AG20443 (cell line): ENCODE measurements around the gene SLC16A8.
"Not testable (repeated sequence)": the region's sequence is repeated elsewhere in the genome, so short reads cannot be mapped to it uniquely, and the experiment has no call there.

Experiments used
- DNase-seq: peaks from one replicate; pipeline ENCODE4 v3.0.0; 2012; ENCODE audit warnings: low spot score, mixed read lengths

The SLC16A8 gene

DNA sequence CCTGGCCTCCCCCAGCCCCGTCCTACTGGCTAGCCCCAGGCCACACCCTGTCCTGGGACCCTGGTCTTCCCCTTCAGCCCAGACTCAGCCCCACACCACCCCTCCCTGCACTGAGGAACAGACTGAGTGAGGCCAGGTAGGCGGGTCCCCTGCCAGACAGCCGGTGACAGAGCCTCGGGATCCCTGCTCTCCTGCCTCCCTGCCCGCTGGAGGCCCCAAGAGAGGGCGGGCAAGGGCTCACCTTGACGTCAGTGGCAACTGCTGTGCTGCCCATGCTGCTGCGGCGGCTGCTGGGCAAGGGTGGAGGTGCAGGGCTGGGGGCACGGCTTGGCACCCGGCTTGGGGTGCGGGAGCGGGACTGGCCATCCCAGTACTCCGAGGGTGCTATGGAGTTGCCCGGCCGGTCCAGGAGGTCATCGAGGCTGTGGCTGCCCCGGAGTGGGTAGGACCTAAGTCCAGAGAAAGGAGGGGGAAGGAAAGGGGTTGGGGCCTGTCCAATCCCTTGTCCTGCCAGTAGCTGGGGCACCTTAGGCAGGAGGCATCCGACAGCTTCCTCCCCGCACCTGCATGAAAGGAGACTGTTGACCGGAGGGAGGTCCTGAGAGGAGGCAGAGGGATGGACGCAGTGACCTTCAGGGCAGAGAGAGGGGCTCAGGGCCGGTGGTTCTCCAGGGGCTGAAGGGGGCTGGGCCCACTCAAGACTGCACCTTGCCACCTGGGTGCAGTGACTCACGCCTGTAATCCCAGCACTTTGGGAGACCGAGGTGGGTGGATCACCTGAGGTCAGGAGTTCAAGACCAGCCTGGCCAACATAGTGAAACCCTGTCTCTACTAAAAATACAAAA lies 2.2 kb upstream of the SLC16A8 start:
- DNase-seq: no peak

DNA sequence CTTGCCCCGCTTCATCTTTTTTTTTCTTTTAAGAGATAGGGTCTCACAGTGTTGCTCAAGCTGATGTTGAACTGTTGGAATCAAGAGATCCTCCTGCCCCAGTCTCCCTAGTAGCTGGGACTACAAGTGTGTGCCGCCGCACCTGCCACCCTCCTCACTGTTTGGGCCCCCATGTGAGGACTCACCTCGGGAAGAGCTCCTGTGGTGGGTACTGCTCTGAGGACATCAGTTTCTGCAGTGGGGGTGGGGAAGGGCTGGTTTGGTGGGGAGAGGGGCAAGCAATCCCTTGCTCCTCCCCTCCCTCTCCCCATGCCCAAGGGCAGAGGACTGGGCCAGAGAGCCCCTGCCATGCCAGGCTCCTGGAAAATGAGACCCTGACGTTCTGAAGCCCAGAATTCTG lies 1.5 kb upstream of the SLC16A8 start:
- no peak for DNase-seq

DNA sequence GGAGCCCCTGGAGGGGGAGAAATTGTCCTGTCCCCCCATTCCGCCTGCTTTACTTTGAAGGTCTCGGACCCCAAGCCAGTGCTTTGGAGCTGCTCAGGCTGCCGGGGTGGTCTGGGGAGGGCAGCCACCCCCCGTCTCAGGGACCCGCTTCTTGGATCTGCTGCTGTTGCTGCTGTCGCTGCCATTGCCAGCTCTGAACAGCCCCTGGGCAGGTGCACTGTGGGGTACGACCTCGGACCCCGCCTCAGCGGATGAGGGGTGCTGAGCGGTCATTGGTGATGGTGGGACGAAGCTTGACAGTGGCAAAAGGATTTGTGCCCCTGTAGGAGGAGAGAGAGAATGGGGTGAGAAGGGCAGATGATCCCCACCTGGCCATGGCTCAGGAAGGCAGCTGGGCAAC lies 1.1 kb upstream of the SLC16A8 start:
- no peak for DNase-seq

DNA sequence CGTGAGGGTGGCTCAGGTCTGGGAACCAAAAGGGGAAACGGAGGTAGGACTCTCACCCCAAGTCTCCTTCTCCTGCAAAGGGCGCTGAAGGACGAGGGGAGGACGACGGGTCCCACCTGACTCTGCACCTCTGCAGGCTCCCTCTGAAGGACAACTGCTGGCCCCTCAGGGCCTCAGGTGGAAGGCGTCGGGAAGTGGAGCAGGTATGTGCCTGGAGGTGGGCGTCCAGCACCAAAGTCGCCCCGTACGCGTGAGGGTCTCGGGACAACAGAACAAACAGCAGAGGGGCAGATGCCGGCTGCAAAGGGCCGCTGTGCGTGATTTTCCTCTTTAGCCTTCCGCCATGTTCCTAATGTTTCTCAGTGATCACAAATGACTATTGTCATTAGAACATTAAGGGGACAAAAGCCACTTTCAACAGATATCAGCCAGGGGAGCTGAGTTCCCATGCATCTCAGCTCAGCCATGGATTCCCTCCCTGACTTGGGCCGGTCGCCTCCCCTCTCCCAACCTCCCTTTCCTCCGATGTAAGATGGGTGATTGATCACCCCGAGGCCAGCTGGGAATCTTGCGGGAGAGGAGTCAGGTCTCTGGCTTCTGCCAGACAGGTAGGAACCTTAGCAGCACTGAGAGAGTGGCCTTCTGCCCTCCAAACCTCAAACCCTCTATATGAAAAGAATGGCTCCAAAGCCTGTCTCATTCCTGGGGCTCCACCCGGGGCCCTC lies 836 bp downstream of the SLC16A8 start:
- no peak for DNase-seq

DNA sequence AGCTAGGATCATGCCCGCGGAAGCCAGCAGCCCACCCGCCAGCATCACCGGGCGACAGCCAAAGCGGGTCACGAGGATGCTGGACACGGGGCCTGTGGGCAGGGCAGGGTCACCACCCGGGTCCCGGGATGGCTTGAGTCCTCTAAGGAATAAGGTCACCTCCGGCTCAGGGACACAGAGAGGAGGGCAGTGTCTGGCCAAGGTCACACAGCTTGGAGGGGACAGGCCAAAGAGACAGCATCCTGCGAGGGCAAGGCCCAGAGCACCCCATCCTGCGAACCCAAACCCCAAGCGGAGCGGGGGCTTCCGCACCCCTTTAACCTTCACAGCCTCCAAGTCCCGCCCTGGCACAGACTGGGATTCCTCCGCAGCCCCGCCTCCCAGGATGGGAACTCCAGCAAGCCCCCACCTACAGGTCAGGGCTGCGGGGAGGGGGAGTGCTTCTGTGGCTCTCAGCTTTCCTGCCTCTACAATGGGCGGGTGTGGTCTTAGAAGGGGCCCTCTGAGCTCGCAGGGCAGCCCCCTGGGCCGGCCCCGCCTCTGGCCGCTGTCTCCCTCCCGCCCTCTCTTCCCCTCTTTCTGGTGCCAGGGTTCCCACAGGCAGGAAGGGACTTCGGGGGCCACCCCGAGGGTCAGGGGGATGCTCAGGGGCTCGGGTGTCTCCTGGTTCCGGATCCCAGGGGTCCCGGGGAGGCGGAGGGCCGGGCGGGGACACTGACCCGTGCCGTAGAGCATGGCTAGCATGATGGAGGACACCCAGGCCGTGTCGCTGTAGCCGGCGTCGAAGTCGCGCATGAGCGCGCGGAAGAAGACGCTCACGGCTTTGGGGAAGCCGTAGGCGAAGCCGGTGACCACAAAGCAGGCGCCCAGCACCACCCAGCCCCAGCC lies 1.8 kb downstream of the SLC16A8 start:
- no peak for DNase-seq

DNA sequence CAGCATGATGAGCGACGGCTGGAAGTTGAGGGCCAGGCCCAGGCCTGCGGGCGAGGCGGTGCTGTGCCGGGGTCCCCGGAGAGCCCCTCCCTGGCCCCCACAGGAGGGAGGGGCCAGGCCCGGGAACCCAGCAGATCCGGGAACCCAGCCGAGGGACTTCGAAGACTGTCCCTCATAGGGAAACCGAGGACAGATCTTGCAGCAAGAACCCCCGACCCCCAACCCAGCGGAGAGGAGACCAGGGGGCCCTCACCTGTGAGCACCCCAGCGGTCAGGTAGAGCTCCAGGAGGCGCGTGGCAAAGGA lies 2.4 kb downstream of the SLC16A8 start:
- DNase-seq: no peak

DNA sequence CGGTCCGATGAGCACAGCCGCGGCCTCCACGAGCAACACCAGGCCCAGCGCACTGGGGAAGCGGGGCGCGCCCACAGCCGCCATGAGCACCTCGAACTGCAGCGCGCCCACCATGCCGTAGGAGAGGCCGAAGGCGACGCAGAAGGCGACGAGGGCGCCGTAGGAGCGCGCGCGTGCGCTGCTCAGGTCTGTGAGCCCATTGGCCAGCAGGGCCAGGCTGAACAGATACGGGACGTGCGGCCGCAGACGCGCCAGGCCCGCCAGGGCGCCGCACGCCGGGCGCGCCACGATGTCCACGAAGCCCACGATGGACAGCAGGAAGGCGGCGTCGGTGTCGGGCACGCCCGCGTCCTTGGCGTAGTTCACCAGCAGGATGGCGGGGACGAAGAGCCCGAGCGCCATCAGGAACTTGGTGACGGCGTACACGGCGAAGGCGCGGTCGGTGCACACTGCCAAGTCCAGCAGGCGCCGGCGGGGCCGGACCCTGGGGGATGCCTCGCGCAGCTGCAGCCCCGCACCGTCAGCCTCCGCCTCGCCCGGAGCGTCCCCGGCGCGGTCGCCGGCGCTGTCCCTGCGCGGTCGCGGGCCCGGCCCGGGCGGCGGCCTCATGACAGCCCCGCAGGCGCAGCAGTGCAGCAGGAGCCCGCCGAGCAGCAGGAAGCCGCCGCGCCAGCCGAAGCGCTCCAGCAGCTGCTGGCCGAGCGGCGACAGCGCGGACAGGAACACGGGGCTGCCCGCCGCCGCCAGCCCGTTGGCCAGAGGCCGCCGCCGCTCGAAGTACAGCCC lies 2.9 kb downstream of the SLC16A8 start:
- peak; percentile 64 for DNase-seq

DNA sequence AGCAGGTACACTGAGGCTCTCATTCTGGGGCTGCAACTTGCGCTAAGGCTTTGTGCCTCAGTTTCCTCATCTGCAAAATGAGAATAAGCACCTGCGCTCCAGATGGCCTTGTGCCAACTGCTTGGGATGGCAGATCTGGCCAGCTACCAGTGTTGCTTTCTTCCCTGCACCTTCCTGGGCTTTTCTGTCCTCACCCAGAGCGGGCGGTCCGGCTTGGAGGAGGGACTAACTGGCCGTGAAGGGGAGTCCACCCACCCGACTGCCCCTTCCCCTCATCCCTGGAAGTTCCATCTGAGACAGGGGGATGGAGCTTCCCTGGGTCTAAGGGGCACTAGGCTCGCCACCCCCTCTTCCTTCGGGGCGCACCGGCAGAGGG lies 3.5 kb downstream of the SLC16A8 start:
- DNase-seq: no peak

DNA sequence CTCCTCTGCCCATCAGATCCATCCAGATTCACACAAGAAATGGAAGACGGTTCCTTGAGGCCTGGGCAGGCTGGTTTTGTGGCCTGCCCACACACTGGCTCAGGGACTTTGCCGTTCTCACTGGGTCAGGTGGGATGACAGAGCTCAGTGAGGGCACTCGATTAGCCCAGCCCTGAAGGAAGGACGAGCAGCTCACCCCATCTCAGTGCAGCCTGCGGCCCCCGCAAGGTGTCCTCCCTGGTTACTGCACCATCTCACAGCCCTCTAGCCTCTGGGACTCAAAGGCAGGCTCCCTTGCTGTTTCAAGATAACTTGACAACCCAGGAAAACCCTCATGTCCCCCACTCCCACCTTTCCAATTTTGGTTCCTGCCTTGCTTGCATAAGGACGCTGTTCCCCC lies 4.2 kb downstream of the SLC16A8 start:
- DNase-seq: no peak

DNA sequence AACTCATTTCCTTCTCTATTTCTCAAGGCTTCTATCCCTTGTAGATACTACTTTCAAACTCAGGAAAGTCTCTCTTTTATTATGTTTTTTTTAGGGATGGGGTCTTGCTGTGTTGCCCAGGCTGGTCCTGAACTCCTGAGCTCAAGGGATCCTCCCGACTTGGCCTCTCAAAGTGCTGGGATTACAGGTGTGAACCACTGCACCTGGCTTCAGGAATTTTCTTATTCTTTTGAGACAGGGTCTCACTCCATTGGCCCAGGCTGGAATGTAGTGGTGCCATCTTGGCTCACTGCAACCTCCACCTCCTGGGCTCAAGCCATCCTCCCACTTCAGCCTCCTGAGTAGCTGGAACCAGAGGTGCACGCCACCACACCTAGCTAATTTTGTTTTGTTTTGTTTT lies 4.8 kb downstream of the SLC16A8 start:
- DNase-seq: not testable (repeated sequence)

DNA sequence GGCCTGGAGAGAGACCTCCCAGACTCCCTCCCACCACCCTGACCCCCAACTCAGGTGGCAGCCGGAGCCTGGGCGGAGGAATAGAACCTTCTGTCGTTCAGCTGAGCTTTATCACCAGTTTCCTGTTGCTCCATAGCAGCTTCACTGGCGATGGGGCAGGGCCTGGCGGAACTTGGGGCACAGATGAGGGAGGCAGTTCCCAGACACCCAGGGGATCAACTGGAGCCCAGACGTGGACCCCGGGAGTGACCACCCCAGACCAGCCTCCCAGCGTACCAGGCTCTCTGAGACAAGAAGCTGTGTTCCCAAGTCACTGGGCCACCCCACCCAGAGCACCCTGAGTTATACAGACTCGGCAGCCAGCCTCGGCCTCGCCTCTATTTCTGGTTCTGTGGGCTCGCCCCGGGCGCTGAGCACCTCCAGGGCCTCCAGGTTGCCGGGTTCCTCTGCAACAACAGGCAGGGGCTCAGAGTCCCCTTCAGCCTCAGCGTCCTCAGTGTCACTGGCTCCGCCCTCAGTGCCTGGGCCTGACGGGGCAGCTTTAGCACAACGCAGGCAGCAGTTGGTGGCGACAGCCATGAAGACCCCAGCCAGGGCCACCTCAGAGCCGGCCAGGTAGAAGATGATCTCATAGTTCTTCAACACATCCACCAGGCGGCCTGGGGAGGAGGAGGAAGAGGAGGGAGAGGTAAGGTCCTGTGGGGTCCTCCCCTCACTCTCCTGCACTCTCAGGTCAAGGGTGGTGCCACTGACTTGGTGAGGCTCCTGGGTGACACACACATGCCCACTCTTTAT lies 5.7 kb downstream of the SLC16A8 start:
- no peak for DNase-seq

DNA sequence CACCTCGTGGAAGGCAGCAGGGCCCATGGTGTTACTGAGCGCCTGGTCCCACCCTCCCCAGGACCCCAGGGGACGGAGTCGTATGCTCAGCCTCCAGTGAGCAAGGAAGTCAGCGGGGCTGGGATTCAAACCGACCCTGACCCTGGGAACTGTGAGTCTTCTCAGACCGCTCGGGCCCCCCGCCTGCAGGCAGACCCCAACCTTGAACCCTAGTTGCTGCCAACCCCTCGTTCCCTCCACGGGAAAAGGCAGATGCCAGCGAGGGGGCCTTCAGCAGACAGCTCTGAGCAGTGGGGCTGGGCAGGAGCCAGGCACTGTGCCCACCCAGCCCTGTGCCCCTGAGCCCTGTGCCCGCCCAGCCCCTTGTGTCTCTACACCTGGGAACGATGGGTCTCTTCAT lies 6.4 kb downstream of the SLC16A8 start:
- no peak for DNase-seq

DNA sequence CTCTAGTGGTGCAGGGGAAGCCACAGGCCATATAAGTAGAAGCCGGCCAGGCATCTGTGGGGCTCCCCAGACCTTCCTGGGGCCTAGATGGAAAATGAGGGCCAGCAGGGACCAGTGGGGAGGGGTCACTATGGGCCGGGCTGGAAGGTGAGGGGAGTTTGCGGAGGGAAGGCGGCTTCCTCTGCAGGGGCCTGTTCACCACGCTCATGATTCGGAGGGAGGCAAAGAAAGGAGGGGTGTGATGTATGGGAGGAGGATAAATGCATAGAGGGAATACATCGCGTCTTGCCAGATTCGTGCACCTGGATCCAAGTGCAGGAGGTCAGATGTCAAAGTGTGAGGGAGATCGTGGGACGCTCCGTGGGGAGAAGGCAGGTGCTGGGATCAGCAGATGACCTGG lies 6.9 kb downstream of the SLC16A8 start:
- DNase-seq: no peak

DNA sequence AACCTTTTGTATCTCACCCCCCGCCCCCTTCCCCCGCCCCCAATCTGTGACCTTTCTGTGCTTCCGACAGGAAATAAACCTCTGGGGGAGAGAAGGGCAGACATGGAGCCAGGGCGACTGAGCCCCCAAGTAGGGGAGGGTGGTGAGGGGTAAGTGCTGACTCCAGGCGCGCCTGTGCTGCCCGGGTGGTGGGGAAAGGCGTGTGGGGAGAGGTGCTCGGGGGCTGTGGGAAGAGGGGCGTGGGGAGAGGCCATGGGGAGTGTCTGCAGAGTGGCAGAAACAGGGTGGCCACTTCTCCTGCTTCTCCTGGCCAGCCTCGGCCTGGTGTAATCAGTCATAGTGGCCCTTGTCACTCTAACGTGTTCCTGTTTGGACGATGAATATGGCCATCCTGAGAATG lies 8.0 kb downstream of the SLC16A8 start:
- no peak for DNase-seq

DNA sequence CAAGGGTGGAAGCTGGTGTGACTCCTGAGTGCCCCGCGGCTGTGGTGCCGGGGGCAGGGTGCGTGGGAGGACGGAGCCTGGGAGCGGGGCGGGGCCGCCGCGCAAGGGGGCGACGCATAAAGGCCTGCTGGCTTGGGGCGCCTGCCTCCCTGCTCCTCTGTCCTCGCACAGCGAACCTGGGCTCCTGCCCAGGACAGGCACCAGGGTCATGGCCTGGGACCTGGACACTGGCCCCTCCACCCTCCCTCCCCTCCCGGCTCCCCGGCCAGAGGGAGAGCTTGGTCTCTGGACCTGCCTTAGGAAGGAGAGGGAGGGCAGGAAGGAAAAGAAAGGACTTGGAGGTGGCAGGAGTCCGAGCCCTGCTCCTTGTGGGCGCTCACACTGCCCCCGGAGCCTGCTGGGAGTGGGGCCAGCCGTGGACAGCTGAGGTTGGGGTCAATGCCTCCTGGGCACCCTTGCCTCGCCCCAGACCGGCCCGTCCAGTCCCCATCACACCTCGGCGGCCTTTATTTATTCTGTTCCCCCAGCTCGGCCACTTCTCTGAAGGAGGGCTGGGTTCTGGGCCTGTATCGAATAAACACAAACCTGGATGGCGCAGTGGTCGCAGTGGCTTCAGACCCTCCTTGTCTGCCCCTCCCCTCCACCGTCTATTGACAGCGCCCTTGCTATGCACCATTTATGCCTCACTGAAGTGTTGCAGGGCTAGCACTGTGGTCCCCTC lies 8.7 kb downstream of the SLC16A8 start:
- no peak for DNase-seq

DNA sequence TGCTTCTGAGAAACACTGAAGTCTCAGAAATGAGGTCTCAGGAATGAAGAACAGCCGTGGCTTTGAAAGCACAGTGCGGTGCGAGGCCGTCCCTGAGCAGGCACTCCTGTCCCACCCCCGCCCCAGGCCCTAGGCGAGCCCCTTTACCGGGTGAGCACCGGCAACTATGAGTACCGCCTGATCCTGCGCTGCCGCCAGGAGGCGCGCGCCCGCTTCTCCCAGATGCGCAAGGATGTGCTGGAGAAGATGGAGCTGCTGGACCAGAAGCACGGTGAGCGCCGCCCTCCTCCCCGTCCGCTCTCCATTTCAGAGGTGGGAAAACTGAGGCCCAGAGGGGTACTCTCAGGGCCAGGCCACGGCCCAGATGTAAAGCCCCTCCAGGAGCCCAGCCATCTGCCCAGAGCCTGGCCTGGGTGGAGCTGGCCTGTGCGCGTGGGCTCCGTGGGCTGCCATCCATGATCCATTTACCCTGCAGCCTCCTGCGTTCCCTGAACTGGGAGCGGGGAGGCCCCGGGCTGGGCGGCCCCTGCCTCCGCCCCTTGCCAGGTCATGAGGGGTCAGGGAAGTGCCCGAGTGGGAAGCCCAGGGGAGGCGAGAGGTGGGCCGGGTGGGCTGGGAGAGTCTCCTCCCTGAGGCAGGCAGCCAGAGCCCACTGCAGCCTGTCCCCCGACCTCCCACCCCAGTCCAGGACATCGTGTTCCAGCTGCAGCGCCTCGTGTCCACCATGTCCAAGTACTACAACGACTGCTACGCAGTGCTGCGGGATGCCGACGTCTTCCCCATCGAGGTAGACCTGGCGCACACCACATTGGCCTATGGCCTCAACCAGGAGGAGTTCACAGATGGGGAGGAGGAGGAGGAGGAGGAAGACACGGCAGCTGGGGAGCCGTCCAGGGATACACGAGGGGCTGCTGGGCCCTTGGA lies 9.5 kb downstream of the SLC16A8 start:
- peak; percentile 80 for DNase-seq

DNA sequence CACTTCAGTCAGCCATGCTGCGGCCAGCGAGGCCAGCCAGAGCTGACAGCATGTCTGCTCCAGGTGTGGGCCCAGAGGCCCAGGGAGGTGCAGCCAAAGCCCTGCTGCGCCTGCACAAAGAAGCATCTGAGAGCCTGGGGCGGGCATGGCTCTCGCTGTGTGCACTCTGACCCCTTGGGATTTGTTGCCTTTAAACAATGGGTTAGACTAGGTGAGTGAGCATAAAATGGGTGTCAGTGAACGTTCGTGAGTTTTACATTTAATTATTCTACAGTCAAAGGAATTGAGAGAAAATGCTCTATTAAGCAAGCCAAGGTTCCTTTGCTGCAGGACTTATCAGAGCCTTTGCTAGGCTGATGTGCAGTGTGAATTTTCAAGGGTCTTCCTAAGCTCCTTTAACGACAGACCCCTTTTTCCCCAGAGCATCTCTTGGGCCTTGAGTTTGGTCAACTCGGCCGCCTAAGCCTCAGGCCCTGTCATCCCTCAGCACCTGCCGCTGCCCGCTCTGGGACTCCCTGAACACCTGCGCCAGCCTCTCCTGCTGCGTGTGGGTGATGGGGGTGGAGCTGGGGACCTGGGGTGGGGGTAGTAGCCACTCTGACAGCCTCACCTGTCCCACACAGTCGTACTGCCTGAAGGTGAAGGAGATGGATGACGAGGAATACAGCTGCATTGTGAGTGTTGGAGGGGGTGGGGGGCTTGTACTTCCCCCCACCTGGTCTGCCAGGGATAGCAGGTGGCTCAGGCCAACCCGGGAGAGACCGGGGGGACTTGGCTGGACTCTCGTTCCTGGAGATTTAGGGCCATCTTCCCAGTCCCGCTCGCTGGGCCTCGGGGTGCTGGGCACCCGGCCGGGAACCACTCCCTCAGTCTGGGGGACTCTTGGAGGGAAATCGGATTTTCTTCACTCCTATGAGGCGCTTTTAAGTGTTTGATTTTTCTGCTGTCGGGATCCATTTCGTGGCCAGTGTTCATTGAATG lies 10.5 kb downstream of the SLC16A8 start:
- DNase-seq: no peak
